HEK293 (cell line): Measurements from ENCODE around the gene FTO.

Experiments
- CTCF ChIA-PET: fragments of 350-600 bp; formaldehyde crosslinking; extraction: SDS; loops from one replicate; lab custom pipeline; 2021; ENCODE audit warnings: antibody characterized with exemption; lab: Yijun Ruan, JAX
- POLR2A ChIA-PET: fragments of 300-600 bp; formaldehyde crosslinking; extraction: SDS; loops from one replicate; lab custom pipeline; 2020; ENCODE audit warnings: antibody characterized with exemption, inconsistent platforms; lab: Yijun Ruan, JAX
- H3K27ac ChIP-seq: fragments of 200-500 bp; sonication (Bioruptor generic); 2 replicates; pipeline ENCODE4 v1.5.1; 2014; ENCODE audit warnings: low read depth, low read length, control low read depth, inconsistent platforms; ENCODE audit errors: extremely low read depth
- H3K36me3 ChIP-seq, 2 experiments: fragments of 200-500 bp in 1 of 2; sonication (Bioruptor generic) in 1 of 2; 1 replicate in 1 of 2; 2 replicates in 1 of 2; pipeline ENCODE4 v1.5.1; 2014 to 2017; ENCODE audit warnings: inconsistent platforms in 2 of 2, low read length in 2 of 2; ENCODE audit not compliant: control insufficient read depth in 2 of 2, insufficient read depth in 1 of 2
- H3K4me1 ChIP-seq: fragments of 200-500 bp; sonication (Bioruptor generic); 2 replicates; pipeline ENCODE4 v1.5.1; 2014; ENCODE audit warnings: mild to moderate bottlenecking, low read length, inconsistent platforms; ENCODE audit not compliant: control insufficient read depth, insufficient read depth
- H3K4me3 ChIP-seq: 2 replicates; pipeline ENCODE4 v1.5.1; 2011; ENCODE audit warnings: low read depth, mild to moderate bottlenecking, control low read depth, low read length, moderate library complexity
- H3K9me3 ChIP-seq: fragments of 200-500 bp; sonication (Bioruptor generic); 2 replicates; pipeline ENCODE4 v1.5.1; 2014; ENCODE audit warnings: low read depth, low read length, inconsistent platforms; ENCODE audit not compliant: control insufficient read depth, insufficient read depth
- SCRT2 ChIP-seq: fragments of 450-650 bp; formaldehyde crosslinking; IDR thresholded peaks from 2 replicates; pipeline ENCODE4 v1.5.1; 2016; ENCODE audit warnings: missing biosample characterization, missing genetic modification characterization
- ZBTB26 ChIP-seq: fragments of 450-650 bp; formaldehyde crosslinking; optimal IDR thresholded peaks from 2 replicates; pipeline ENCODE3; 2016; ENCODE audit warnings: missing biosample characterization, mild to moderate bottlenecking, missing genetic modification characterization
- ZFHX2 ChIP-seq: fragments of 450-650 bp; formaldehyde crosslinking; conservative IDR thresholded peaks from 2 replicates; pipeline ENCODE4 v1.5.1; 2016; ENCODE audit warnings: missing biosample characterization, missing genetic modification characterization
- ZFP69B ChIP-seq: fragments of 450-650 bp; formaldehyde crosslinking; IDR thresholded peaks from 2 replicates; pipeline ENCODE4 v1.5.1; 2016; ENCODE audit warnings: missing biosample characterization, missing genetic modification characterization
- ZNF350 ChIP-seq: fragments of 450-650 bp; formaldehyde crosslinking; IDR thresholded peaks from 2 replicates; pipeline ENCODE4 v1.5.0; 2017; ENCODE audit warnings: missing biosample characterization, mild to moderate bottlenecking, missing genetic modification characterization
- ZNF391 ChIP-seq: fragments of 450-650 bp; formaldehyde crosslinking; IDR thresholded peaks from 2 replicates; pipeline ENCODE4 v1.5.1; 2016; ENCODE audit warnings: low read depth, missing biosample characterization, missing genetic modification characterization, borderline replicate concordance
- ZNF473 ChIP-seq: fragments of 450-650 bp; formaldehyde crosslinking; IDR thresholded peaks from 2 replicates; pipeline ENCODE4 v1.5.1; 2017; ENCODE audit warnings: missing biosample characterization, missing genetic modification characterization
- ZNF624 ChIP-seq: fragments of 450-650 bp; formaldehyde crosslinking; IDR thresholded peaks from 2 replicates; pipeline ENCODE4 v1.5.1; 2017; ENCODE audit warnings: missing biosample characterization, missing genetic modification characterization
- ZNF704 ChIP-seq: fragments of 450-650 bp; formaldehyde crosslinking; IDR thresholded peaks from 2 replicates; pipeline ENCODE4 v1.5.1; 2016; ENCODE audit warnings: missing biosample characterization, missing genetic modification characterization
- ZNF747 ChIP-seq: fragments of 450-650 bp; formaldehyde crosslinking; IDR thresholded peaks from 2 replicates; pipeline ENCODE4 v1.5.1; 2016; ENCODE audit warnings: missing biosample characterization, missing genetic modification characterization
- ZSCAN4 ChIP-seq: fragments of 450-650 bp; formaldehyde crosslinking; IDR thresholded peaks from 2 replicates; pipeline ENCODE4 v1.5.1; 2017; ENCODE audit warnings: missing biosample characterization, missing genetic modification characterization
- TF ChIP-seq, protein P1 (sequence below): fragments of 450-650 bp; formaldehyde crosslinking; IDR thresholded peaks from 2 replicates; pipeline ENCODE4 v1.5.1; 2016; ENCODE audit warnings: missing biosample characterization, missing genetic modification characterization

FTO gene

GRCh38 chr16:54121539-54122295, 417.8 kb downstream of the FTO start:
- POLR2A ChIA-PET, result no interaction called here
- TF ChIP-seq SCRT2 (tag by site-specific recombination), result peak; percentile 21; the same call in 1 of the 2 replicates
- TF ChIP-seq ZNF350, result no peak

GRCh38 chr16:54123766-54124165, 419.8 kb downstream of the FTO start:
- CTCF ChIA-PET, result no interaction called here
- Histone ChIP-seq H3K9me3 (no peaks in the 10 kb centered on the region), H3K4me1 (no peaks in the 10 kb centered on the region), H3K27ac (no peak overlapping the region), H3K36me3 (no peaks in the 10 kb centered on the region), H3K4me3 (no peak overlapping the region)
- no peak for TF ChIP-seq ZNF624
- TF ChIP-seq ZFHX2 (tag by site-specific recombination), result no peak
- no peak for TF ChIP-seq ZFP69B (tag by site-specific recombination)
- no peak for TF ChIP-seq ZBTB26 (tag by site-specific recombination)
- TF ChIP-seq ZNF391 (tag by site-specific recombination), result no peak
- TF ChIP-seq ZNF473, result no peak
- TF ChIP-seq ZSCAN4 (tag by site-specific recombination), result no peak
- TF ChIP-seq ZNF747 (tag by site-specific recombination), result no peak
- POLR2A ChIA-PET, result no interaction called here

More at GRCh38 chr16:54121539-54122295, 417.8 kb downstream of the FTO start:
- no peak overlapping the region for H3K27ac ChIP-seq
- no peaks in the 10 kb centered on the region for H3K4me1 ChIP-seq
- H3K9me3 ChIP-seq, result no peaks in the 10 kb centered on the region
- no peaks in the 10 kb centered on the region for H3K36me3 ChIP-seq
- no peak overlapping the region for H3K4me3 ChIP-seq
- CTCF ChIA-PET, result no interaction called here

DNA sequence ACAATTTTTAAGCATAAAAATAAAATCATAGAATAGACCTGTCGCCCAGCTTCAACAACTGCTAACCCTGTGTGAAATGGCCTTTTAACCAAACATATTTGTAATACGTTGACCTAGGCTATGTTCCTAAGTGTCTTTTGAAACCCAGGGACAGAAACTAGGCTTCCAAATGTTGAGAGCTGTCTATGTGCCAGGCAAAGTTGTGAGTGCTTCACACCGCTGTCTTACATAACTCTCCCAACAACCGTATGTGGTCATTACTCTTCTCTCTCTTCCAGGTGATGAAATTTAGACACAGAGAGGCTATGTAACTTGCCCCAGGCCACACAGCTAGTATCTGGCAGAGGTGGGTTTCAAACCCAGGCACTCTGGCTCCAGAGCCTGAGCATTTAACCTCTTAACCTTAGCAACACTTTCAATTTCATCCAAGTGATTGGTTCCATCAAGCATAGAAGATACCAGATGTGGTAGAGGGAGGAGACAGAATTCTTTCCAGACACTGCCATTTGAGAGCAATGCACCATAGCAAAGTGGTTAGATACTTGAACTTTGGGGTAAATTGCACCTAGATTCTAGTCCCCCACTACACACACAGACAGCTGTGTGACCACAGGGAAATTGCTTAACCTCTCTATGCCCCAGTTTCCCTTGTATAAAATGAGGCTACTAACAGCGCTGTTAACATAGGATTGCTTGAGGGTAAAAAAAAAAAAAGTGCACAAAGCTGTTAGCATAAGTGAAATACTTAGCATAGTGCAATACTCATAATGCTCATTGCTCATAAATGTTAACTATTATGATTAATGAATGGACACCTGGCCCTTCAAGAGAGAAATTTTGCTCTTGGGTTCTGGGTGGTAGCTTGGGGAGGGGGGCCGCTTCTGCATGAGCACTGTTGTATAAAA, 422.0 kb downstream of the FTO start:
- H3K9me3 ChIP-seq, result no peaks in the 10 kb centered on the region
- CTCF ChIA-PET, result no interaction called here
- TF ChIP-seq, protein P1, sequence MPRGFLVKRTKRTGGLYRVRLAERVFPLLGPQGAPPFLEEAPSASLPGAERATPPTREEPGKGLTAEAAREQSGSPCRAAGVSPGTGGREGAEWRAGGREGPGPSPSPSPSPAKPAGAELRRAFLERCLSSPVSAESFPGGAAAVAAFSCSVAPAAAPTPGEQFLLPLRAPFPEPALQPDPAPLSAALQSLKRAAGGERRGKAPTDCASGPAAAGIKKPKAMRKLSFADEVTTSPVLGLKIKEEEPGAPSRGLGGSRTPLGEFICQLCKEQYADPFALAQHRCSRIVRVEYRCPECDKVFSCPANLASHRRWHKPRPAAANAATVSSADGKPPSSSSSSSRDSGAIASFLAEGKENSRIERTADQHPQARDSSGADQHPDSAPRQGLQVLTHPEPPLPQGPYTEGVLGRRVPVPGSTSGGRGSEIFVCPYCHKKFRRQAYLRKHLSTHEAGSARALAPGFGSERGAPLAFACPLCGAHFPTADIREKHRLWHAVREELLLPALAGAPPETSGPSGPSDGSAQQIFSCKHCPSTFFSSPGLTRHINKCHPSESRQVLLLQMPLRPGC, result no peak
- TF ChIP-seq ZNF704 (tag by site-specific recombination), result no peak

More for the DNA sequence above, 422.0 kb downstream of the FTO start:
- no peaks in the 10 kb centered on the region for H3K4me1 ChIP-seq
- H3K4me3 ChIP-seq, result no peak overlapping the region
- no peak overlapping the region for H3K27ac ChIP-seq
- no peaks in the 10 kb centered on the region for H3K36me3 ChIP-seq
- POLR2A ChIA-PET, result no interaction called here
